HG03135 (cell line): ENCODE data around the gene RPL11.
"Not testable (repeated sequence)": the region's sequence is repeated elsewhere in the genome, so short reads cannot be mapped to it uniquely, and the experiment has no call there.

Experiments
- ATAC-seq: cut with Tn5 transposase; IDR thresholded peaks from one replicate; pipeline ENCODE4 v1.9.1; 2021; ENCODE audit warnings: mild to moderate bottlenecking, moderate library complexity; ENCODE audit not compliant: unreplicated experiment

The RPL11 gene

DNA sequence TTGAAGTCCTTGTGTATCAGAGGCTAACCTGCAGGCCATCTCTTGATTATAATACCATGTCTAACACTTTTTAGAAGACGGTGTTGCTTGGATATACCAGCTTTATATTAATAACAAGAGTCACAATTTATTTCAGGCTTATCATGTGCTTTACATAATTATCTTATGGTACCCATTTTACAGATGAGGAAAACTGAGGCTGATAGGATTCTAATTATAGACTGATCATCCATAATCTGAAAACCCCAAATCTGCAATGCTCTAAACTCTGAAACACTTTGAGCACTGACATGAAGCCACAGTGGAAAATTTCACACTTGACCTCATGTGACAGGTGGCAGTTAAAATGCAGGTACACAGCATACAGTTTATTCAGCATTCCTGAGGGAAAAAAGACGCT lies 7.2 kb upstream of the RPL11 start:
- ATAC-seq = no peak

DNA sequence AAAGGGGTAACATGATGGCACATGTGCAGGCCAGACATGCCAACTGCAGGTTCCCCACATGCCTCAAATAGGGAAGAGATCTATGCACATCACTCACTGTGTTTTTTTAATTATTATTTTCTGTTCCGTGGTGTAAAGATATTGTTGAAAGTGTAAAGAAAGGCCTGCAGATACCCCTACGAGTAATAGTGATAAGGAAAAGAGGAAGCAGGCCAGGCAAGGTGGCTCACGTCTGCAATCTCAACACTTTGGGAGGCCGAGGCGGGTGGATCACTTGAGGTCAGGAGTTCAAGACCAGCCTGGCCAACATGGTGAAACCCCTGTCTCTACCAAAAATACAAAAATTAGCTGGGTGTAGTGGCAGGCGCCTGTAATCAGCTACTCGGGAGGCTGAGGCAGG lies 6.4 kb upstream of the RPL11 start:
- ATAC-seq = not testable (repeated sequence)

DNA sequence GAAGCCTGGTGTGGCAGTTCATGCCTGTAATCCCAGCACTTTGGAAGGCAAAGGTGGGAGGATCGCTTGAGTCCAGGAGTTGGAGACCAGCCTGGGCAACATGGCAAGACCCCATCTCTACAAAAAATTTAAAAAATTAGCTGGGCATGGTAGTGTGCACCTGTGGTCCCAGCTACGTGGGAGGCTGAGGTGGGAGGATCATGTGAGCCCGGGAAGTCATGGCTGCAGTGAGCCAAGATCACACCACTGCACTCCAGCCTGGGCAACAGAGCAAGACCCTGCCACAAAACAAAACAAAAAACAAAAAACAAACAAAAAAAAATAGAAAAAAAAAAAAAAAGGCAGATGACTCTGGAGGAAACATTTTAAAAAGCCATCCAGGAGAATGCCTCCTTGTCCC lies 3.9 kb upstream of the RPL11 start:
- ATAC-seq = not testable (repeated sequence)

DNA sequence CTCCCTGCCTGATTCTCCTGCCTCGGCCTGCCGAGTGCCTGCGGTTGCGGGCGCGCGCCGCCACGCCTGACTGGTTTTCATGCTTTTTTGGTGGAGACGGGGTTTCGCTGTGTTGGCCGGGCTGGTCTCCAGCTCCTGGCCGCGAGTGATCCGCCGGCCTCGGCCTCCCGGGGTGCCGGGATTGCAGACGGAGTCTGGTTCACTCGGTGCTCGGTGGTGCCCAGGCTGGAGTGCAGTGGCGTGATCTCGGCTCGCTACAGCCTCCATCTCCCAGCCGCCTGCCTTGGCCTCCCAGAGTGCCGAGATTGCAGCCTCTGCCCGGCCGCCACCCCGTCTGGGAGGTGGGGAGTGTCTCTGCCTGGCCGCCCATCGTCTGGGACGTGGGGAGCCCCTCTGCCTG lies 3.3 kb upstream of the RPL11 start:
- not testable (repeated sequence) for ATAC-seq

DNA sequence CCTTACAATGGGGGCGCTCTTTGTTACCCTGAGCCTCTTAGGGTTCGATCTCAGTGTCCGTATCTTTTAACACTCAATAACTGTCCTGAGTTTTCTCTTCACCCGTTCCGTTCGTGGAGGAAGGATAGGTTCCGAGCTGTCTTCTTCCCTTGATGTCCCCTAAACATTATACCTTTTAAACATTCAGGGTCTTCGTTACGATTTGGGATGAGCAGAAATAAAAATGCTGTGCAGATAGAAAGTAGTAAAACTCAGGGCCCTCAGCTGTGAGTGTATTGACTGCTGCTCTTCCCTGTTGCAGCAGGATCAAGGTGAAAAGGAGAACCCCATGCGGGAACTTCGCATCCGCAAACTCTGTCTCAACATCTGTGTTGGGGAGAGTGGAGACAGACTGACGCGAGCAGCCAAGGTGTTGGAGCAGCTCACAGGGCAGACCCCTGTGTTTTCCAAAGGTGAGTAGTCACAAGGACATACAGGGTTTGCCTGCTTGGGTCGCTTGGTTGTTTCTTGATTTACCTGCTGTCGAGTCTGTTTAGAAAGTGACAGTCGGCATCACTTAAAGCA lies 784 bp downstream of the RPL11 start:
- ATAC-seq = no peak

DNA sequence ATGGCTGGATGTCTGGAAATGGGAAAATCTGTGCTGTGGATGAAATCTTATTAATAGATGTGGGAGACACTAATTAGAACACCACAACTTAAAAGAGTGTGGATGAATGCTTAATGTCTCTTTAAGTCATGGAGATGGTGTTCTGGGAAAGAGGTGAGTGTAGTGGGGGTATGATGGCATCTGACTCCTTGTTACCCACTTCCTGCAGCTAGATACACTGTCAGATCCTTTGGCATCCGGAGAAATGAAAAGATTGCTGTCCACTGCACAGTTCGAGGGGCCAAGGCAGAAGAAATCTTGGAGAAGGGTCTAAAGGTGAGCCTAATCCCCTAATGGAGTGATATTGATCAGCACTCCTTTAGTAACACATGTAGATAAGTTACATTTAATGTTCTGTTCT lies 2.0 kb downstream of the RPL11 start:
- no peak for ATAC-seq

DNA sequence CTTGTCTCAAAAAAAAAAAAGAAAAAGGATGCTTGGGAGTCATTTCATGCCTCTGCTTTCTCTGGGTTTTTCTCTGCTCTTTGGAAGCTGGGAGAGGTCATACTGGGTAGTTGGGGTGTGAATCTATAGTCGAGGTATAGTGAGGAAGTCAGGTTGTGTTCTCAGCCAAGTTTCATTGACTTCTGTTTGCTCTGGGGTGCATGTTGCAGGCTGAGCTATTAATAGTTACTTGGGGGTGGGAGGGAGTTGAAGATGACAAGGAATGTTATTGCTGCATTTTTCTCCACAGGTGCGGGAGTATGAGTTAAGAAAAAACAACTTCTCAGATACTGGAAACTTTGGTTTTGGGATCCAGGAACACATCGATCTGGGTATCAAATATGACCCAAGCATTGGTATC lies 2.8 kb downstream of the RPL11 start:
- no peak for ATAC-seq

DNA sequence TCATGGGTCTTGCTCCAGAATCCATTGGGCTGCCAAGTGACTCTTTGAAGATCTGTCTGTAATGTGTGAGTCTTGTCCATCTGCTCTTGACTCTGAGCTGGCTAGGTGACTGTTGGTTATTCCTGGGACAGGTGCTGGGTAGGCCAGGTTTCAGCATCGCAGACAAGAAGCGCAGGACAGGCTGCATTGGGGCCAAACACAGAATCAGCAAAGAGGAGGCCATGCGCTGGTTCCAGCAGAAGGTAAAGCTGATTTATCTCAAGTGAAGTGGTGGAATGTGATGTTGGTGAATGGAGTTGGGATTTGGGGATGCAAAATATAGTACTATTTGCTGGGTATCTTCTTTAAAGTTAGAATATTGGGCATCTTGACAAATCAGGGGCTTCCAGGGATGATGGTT lies 4.1 kb downstream of the RPL11 start:
- ATAC-seq = no peak

DNA sequence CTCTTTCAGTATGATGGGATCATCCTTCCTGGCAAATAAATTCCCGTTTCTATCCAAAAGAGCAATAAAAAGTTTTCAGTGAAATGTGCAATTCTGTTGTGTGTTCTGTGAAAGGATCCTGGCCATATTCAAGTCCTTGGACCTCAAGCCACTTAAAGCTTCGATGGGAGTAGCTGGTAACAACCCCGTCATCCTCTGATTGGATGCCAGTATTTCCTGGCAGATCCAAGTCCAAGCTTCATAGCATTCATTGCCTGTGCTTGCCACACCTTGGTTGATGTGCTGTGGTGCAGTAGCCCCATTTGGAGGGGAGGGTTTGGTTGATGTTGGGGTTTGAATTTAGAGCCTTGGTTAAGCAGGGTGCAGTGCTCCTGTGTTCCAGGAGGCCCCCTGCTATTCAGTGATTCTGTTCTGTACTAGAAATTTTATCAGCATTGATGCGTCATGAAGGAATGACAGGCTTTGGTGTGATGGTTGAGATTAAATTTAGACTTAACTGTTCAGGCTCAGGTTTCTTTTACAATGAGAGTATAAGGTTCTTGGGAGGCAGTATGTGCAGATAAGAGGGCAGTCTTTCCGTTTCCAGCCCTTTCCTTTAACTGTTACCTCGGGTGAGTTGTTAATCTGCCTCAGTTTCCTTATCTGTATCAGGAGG lies 4.9 kb downstream of the RPL11 start:
- no peak for ATAC-seq

DNA sequence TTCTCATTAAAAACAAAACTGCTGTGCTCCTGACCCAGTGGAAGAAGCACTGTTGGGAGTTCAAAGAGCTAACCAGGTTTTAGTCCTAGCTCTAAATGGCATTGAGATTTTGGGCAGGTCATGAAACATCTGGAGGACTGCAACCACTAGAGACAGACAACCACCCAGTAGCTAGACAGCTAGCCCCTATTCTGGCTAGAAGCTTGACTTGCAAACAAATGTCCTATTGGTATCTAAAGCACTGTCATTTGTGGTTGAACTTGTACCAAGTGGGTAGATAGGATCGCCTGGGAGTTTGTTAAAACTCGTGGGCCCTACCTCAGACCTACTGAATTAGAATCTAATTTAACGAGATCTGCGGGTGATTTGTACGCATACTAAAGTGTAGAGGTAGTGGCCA lies 6.9 kb downstream of the RPL11 start:
- no peak for ATAC-seq

DNA sequence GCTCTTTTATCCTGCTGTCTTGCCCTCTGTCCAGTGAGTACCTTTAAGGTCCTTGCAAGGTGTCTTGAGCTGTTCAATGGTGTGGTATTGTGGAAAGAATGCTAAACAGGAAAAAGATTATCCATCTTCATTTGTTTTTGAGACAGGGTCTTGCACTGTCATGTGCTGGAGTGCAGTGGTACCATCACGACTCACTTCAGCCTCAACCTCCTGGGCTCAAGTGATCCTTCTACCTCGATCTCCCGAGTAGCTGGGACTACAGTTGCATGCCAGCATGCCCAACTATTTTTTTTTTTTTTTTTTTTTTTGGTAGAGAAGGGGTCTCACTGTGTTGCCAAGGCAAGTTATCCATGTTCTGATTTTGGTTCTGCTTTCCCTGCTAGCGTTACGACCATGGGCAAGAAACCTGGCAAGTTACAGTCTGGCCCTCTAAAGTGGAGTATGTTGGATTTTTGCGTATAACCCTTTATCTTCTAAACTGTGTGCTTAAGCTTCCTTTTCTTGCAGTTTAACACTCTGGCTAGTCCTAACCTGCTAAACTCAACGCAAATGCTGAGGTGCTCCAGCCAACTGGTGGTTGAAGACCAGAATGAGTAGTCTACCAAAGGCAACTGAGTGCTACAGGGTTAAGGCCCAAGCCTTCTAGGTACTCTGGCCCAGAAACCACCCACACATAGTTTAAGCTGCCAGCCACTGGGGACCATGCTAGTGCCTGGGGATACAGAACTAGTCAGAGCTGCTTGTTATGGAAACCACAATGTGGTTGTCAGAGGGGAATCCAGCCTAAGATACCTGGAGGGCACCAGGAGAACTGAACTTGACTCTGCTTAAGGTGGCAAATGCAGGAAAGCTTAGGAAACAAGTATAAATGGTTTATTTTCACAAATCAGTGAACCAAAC lies 7.9 kb downstream of the RPL11 start:
- no peak for ATAC-seq

DNA sequence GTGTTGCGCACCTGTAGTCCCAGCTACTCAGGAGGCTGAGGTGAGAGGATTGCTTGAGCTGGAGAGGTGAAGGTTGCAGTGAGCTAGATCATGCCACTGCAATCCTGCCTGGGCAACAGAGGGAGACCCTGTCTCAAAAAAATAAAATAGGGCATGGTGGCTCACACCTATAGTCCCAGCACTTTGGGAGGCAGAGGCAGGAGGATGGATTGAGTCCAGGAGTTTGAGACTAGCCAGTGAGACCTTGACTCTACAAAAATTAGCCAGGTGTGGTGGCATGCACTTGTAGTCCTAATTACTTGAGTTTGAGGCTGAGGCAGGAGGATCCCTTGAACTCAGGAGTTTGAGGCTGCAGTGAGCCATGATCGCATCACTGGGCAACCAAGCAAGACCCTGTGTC lies 9.7 kb downstream of the RPL11 start:
- no peak for ATAC-seq

DNA sequence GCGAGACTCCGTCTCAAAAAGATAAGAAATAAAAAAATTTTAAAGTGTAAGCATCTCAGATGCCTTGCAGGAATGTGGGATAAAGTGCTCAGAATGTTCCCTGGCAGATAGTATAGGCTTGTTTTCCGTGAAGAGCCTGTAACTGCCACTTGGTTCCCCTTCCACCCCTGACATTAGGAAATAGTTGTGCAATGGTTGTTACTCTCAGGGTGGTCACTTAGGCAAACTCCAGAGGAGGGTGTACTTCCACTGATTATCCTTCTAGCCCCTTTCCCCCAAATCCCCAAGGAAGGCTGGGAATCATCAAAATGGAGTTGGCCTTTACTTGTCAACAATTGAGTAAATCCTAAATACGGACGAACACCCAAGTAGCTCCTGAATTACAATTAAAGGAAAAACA lies 10.4 kb downstream of the RPL11 start:
- no peak for ATAC-seq

DNA sequence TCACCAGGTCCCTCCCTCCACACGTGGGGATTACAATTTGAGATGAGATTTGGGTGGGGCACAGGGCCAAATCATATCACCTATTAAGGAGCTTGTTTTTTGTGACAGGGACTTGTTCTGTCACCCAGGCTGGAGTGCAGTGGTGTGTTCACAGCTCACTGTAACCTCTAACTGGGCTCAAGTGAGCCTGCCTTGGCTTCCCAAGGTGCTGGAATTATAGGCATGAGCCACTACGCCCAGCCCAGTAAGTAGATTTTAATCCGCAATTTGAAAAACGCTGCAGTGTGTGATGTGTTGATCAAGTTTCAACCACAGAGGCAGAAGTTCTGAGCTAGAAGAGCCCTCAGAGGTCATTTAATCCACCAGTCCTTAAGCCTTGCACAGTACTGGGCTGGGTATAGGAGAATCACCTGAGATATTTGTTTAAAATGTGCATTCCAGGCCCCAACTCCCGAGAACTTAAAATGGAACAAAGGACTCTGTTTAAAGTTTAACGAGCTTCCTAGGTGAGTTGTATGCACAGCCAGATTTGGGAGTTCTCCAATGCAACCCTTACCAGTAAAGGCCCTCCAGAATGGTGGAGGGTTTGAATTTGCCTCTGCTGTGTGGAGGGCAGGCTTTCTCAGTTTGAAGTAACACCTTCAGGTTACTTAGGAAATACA lies 13.4 kb downstream of the RPL11 start:
- no peak for ATAC-seq

DNA sequence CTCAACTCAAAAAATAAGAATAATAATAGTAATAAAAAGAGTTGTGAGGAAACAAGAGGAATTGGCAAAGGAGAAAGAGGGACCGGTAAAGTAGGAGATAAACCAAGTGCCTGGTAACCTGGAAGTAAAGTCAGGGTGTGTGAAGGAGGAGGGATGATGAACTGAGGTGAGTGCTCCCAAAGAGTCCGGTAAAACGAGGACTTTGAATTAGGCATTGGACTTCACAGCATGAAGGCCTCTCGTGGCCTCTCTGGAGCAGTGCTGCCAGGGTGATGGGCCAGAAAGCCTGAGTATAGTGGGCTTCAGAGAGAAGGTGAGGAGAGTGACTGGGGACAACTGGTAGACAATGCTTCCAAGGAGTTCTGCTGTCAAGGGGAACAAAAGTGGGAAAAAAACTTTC lies 17.6 kb downstream of the RPL11 start:
- ATAC-seq = no peak

DNA sequence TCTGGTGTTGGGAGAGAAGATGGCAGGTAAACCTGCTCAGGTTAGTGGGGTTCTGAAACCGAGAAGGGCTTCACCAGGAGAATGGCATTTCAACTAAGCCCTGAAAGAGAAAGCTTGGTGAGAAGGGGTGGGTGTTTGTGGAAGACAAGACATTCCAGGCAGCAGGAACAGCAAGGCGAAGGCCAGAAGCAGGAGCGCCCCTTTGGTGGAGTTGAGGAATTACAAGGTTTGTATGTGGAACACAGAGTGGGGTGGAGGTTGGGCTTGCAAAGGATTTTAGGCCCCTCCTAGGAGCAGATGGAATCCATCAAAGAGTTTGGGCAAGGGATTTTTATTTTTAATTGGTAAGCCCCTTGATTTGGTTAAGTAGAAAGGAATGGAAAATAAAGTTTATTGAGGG lies 26.9 kb downstream of the RPL11 start:
- ATAC-seq = no peak

DNA sequence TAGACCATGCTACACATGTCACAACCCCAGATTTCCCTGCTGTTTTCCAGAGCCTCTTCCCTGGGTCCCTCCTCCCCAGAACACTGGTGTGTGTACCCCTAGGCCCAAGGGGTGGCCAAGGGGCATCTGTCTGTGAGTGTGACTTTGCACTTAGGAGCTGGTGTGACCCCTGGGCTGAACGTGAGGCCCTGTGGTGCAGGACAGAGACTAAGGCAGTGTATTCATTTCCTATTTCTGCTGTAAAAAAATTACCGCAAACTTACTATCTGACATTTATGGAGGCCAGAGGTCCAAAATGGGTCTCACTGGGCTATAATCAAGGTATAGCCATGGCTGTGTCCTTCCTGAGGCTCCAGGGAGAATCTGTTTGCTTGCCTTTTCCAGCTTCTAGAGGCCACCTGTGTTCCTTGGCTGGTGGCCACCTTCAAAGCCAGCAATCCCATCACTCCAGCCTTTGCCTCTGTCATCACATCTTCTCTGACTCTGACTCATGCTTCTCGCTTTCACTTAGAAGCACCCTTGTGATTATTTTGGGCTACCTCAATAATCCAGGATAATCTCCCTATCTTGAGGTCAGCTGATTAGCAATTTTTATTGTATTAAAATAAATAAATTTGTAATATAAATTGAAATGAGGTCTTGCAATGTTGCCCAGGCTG lies 27.7 kb downstream of the RPL11 start:
- no peak for ATAC-seq

DNA sequence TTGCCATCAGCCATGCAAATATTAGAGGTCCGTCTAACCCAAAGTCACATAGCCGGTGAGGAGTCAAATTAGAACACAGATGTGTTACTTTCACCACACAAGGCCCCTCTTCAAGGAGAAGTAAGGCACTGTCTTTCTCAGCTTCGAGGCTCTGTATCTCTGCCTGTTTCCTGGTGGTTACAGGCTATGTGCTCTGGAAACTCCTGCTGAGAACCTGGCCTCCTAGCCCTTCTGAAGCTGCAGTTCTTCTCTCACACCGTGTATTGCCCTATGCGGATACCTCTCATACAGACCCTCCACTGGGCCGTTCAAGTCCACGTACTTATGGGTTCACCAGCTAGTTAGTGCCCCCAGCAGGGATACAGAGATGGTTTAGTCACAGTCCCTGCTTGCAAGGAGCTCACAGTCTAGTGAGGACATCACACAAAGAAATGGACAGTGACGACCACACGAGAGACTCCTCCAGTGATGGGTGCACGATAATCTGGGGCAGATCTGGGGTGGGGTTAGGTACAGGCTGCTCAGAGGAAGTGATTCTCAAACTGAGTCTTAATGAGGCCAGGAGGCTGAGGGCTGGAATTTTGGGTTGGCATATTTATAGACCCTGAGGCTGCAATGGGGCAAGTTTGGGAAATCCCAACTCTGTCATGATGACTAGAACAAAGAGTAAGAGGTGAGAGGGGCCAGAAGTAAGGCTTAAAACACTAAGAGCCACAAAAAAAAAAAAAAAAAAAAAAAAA lies 28.8 kb downstream of the RPL11 start:
- peak; percentile 66 for ATAC-seq

DNA sequence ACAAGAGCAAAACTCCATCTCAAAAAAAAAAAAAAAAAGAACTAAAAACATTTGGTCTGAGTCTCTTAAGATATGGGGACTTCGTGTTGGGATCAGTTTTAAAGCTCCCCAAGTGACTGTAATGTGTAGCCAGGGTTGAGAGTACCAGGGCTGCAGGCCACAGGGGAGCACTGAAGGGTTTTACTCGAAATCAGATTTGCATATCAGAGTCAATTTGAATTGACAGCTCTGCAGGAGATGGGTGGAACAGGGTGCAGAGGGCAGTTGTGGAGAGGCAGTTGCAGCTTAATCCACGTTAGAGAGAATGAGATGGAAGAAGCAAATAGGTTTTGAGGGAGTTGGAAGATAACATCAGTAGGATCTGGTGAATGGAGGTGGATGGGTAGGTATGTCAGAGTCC lies 31.0 kb downstream of the RPL11 start:
- no peak for ATAC-seq

DNA sequence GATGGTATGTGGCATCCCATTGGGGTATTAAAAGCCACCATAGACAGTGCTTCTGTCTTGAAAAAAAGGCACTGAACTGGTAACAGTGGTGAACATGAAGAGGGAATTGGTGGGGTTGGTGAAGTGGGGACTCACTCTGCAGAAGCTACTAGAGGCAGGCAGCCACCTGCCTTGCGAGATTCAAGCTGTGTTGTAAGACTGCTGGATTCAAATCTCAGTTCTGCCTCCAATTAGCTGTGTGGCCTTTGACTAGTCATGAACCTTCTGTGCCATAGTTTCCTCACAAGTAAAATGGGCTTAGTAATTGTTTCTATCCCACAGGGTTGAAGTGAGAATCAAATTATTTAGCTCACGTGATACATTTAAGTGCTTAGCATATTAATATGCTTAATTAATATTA lies 35.1 kb downstream of the RPL11 start:
- ATAC-seq = no peak
